Left lung (tissue), 10 donors: ENCODE data around the gene SC5D. TPM values are rescaled to one million over a fixed set of nuclear protein-coding genes. Genes with fewer than 3 reads are reported as not detected.

Experiments used
- ATAC-seq: fragments of 200-7000 bp; cut with Tn5 transposase; one replicate; pipeline ENCODE4 v1.9.1; 2020; ENCODE audit warnings: moderate library complexity
- DNase-seq, 4 donors: peaks; one replicate each; pipeline ENCODE4 v3.0.0-alpha.2; 2013 to 2020
- H3K27ac ChIP-seq, 2 donors: fragments of 200-600 bp; sonication (generic) in 1 of 2; one replicate each; pipeline versions ENCODE4 v1.5.0 to v1.8.0; 2020 to 2021
- H3K27me3 ChIP-seq, 2 donors: fragments of 200-600 bp; sonication (generic) in 1 of 2; one replicate each; pipeline versions ENCODE4 v1.5.0 to v1.8.0; 2020 to 2021
- H3K36me3 ChIP-seq, 2 donors: fragments of 200-600 bp; sonication (generic) in 1 of 2; one replicate each; pipeline versions ENCODE4 v1.5.0 to v1.8.0; 2020 to 2021
- H3K4me1 ChIP-seq, 2 donors: fragments of 200-600 bp; one replicate each; pipeline ENCODE4 v1.8.0; 2021
- H3K4me3 ChIP-seq, 2 donors: fragments of 200-600 bp; sonication (generic) in 1 of 2; one replicate each; pipeline versions ENCODE4 v1.5.0 to v1.8.0; 2020 to 2021; ENCODE audit warnings: mild to moderate bottlenecking in 1 of 2
- H3K9me3 ChIP-seq, 2 donors: fragments of 200-600 bp; sonication (generic) in 1 of 2; one replicate each; pipeline versions ENCODE4 v1.5.0 to v1.8.0; 2020 to 2021
- CTCF ChIP-seq, 2 donors: fragments of 200-600 bp; sonication (generic) in 1 of 2; IDR thresholded peaks; one replicate each; pipeline versions ENCODE4 v1.5.0 to v1.8.0; 2021; ENCODE audit warnings: antibody characterized with exemption in 2 of 2
- intact Hi-C, 2 donors: fragments of 100-400 bp; cut with DNase I; formaldehyde crosslinking; loops; one replicate each; pipeline versions ENCODE4 v1.11.2 to v1.14.2; 2022
- polyA plus RNA-seq, 6 donors: library from polyadenylated mRNA; unstranded; fragments of 120-200 nt; gene quantifications; one replicate each; pipeline ENCODE4 v1.2.1, GENCODE V29; 2013; ENCODE audit not compliant: insufficient read length in 6 of 6
- total RNA-seq, 2 donors: library from RNA; stranded (reverse); fragmentation: NEBNext Ultra II Directional; extraction: Animal tissue kit (Norgen Biotek cat#: 25700); gene quantifications; one replicate each; pipeline ENCODE4 v1.2.1, GENCODE V29; 2021
- donor health status: DM: no; HTN: yes; CAD: no.
- donor health status: DM: no; HTN: no; CAD: no.

Gene SC5D
- total and polyA plus RNA-seq, 8 donors = 41.8 to 79.1 (median 46.9) TPM

GRCh38 chr11:121297872-121298271 is 5.3 kb downstream of the SC5D start:
- Histone ChIP-seq H3K4me1 (peaks cover 0 to 49% of the 10 kb centered on the region in 2 donors), H3K9me3 (no peaks in the 10 kb centered on the region), H3K27me3 (no peaks in the 10 kb centered on the region), H3K27ac (no peak overlapping the region), H3K4me3 (no peak overlapping the region), H3K36me3 (peaks cover 0 to 4% of the 10 kb centered on the region in 2 donors)
- intact Hi-C loops = no loop called here
- TF ChIP-seq CTCF (IDR thresholded peaks at IDR 0.05) = no peak
- no peak for ATAC-seq
- no peak for DNase-seq

GRCh38 chr11:121298774-121299173 is 6.2 kb downstream of the SC5D start:
- Histone ChIP-seq H3K4me1 (peaks cover 0 to 40% of the 10 kb centered on the region in 2 donors), H3K27ac (no peak overlapping the region), H3K9me3 (no peaks in the 10 kb centered on the region), H3K27me3 (no peaks in the 10 kb centered on the region), H3K36me3 (peaks cover 0 to 4% of the 10 kb centered on the region in 2 donors), H3K4me3 (no peak overlapping the region)
- no peak for ATAC-seq
- no peak for TF ChIP-seq CTCF (IDR thresholded peaks at IDR 0.05)
- no peak for DNase-seq
- intact Hi-C loops = no loop called here

GRCh38 chr11:121299417-121299816 is 6.8 kb downstream of the SC5D start:
- peaks cover 0 to 8% of the 10 kb centered on the region in 2 donors for H3K36me3 ChIP-seq
- TF ChIP-seq CTCF (IDR thresholded peaks at IDR 0.05) = no peak

GRCh38 chr11:121300313-121300971 is 7.9 kb downstream of the SC5D start:
- no peaks in the 10 kb centered on the region for H3K27me3 ChIP-seq
- no peaks in the 10 kb centered on the region for H3K9me3 ChIP-seq
- TF ChIP-seq CTCF (IDR thresholded peaks at IDR 0.05) = no peak
- H3K27ac ChIP-seq = peak overlapping the region in 1 of 2 donors; percentile 42
- intact Hi-C loops = no loop called here
- DNase-seq (no peak), ATAC-seq (peak; percentile 88)
- H3K4me3 ChIP-seq = no peak overlapping the region
- H3K4me1 ChIP-seq = peaks cover 0 to 28% of the 10 kb centered on the region in 2 donors
- peaks cover 0 to 18% of the 10 kb centered on the region in 2 donors for H3K36me3 ChIP-seq

More at GRCh38 chr11:121299417-121299816, 6.8 kb downstream of the SC5D start:
- Histone ChIP-seq H3K4me1 (peaks cover 0 to 34% of the 10 kb centered on the region in 2 donors), H3K27me3 (no peaks in the 10 kb centered on the region), H3K27ac (no peak overlapping the region), H3K4me3 (no peak overlapping the region), H3K9me3 (no peaks in the 10 kb centered on the region)
- DNase-seq (no peak), ATAC-seq (no peak)
- intact Hi-C loops = no loop called here

GRCh38 chr11:121300972-121301699 is 8.6 kb downstream of the SC5D start:
- Histone ChIP-seq H3K9me3 (no peaks in the 10 kb centered on the region), H3K36me3 (peaks cover 0 to 22% of the 10 kb centered on the region in 2 donors), H3K27ac (no peak overlapping the region), H3K4me1 (peaks cover 0 to 26% of the 10 kb centered on the region in 2 donors), H3K4me3 (no peak overlapping the region), H3K27me3 (no peaks in the 10 kb centered on the region)
- intact Hi-C loops = no loop called here
- ATAC-seq (peak; percentile 16), DNase-seq (peak in 1 of 4 donors; percentile 24)
- TF ChIP-seq CTCF (IDR thresholded peaks at IDR 0.05) = no peak
